Raji (cell line): ENCODE results near the gene UGT1A7.

Experiments
- POLR2A ChIP-seq: IDR thresholded peaks from 2 replicates; pipeline ENCODE4 v1.6.1; 2011; ENCODE audit warnings: low read depth, low read length, control low read depth; ENCODE audit not compliant: insufficient read depth

UGT1A7 gene

GRCh38 chr2:233799087-233799665 lies 117.5 kb downstream of the UGT1A7 start:
- TF ChIP-seq POLR2A = no peak

- no peak for TF ChIP-seq POLR2A
Measured at GRCh38 chr2:233799716-233800115, 118.0 kb downstream of the UGT1A7 start.

- no peak for TF ChIP-seq POLR2A
Measured at GRCh38 chr2:233800208-233800607, 118.5 kb downstream of the UGT1A7 start.

- no peak for TF ChIP-seq POLR2A
Measured at GRCh38 chr2:233801357-233802131, 119.8 kb downstream of the UGT1A7 start.

GRCh38 chr2:233802132-233802815 lies 120.6 kb downstream of the UGT1A7 start:
- TF ChIP-seq POLR2A = no peak

- no peak for TF ChIP-seq POLR2A
Measured at GRCh38 chr2:233803292-233803911, 121.7 kb downstream of the UGT1A7 start.

GRCh38 chr2:233803994-233804393 lies 122.3 kb downstream of the UGT1A7 start:
- TF ChIP-seq POLR2A = no peak

GRCh38 chr2:233807215-233807865 lies 125.6 kb downstream of the UGT1A7 start:
- TF ChIP-seq POLR2A = no peak

- TF ChIP-seq POLR2A = no peak
Measured at GRCh38 chr2:233807966-233808935, 126.5 kb downstream of the UGT1A7 start.

- TF ChIP-seq POLR2A = no peak
Measured at GRCh38 chr2:233810385-233810784, 128.7 kb downstream of the UGT1A7 start.

- no peak for TF ChIP-seq POLR2A
Measured at GRCh38 chr2:233811087-233811486, 129.4 kb downstream of the UGT1A7 start.

GRCh38 chr2:233811732-233812131 lies 130.0 kb downstream of the UGT1A7 start:
- no peak for TF ChIP-seq POLR2A

- no peak for TF ChIP-seq POLR2A
Measured at GRCh38 chr2:233813236-233814055, 131.7 kb downstream of the UGT1A7 start.
